GM04504 (cell line): ENCODE data around the gene NR2F1-AS1.

Source experiments
- DNase-seq: peaks from one replicate; pipeline ENCODE4 v3.0.0-alpha.2; 2012; ENCODE audit warnings: low read depth

Gene NR2F1-AS1

DNA sequence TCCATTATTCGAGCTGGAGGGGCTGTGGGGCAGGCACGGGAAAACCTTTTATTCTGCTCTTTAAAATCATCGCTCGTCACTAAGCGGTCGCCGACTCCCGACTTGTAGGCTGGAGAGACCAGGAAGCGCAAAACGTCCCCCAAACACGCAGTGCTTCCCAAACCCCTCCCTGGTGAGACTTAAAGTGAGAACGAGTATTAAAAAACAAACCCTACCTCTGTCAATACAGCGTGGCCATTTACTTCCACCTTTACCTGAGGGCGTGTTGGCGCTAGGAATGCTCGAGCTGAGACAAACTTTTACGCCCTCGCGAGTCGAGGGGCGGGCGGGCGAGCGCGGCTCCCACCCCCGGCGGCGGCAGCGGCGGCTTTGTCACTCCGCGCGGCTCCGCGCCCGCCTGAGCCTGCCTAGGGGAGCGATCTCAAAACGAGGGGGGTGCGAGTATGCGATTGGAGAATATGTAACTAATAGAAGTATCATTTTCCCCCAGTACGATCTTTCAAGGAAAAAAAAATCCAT, at the start of gene NR2F1-AS1:
Gene NR2F1-AS1 (minus strand): TSS at position 293 of the 519 bp plus-strand sequence.
- no peak for DNase-seq

DNA sequence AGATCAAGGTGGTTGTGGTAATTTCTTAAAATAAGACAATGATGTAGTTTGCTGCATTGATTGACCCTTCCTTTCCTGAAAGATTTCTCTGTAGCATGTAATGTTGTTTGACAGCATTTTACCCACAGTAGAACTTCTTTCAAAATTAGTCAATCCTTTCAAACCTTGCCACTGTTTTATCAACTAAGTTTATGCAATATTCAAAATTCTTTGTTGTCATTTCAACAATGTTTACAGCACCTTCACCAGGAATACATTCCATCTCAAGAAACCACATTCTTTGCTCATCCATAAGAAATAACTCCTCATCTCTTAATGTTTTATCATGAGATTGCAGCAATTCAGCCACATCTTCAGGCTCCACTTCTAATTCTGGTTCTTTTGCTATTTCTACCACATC, 45.8 kb upstream of the NR2F1-AS1 start:
- no peak for DNase-seq

DNA sequence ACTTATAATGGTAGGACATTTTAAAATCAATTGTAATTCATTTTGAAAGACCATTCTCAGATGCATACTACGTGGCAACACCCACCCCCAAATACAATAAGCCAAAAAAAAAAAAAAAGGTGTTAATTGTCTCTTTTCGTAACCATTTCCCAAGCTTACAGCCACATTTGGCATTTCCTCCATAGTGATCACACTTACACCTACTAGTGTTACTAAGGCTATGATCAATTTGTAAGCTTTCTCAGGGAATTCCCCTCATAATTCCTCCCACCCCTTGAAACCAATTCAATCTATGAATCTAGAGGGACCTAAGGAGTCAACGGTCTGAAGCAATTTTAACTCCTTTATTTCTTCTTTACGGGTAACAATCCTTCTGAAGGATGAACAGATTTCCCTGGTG, 42.1 kb upstream of the NR2F1-AS1 start:
- DNase-seq, result no peak

DNA sequence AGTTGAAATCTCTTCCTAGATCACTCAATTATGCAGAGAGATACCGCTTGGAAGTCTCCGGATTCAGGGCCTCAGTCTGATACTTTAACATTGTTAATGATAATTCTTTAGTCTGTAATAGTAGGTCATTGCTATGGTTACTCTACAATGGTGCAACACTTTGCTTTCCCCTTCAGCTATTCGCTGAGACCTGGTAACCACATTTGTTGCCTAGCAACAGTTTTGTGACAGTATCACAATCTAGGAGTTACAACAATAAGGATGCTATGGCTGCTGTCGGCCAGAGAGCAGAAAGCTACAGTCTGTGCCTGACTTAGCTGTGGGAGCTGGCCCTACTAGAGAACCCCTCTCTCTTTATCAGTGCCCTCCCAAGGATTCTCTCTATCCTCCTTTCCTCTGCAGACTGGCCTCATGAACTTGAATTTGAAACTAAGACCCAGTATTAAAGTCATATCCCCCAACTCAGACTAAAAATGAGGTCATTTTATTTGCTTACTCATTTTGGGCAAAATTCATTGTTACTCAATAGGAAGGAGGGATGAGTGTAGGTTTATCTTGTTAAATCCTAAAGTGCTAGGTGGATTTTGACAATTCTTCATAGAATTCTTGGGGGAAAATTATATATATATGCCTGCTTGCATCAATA, 41.3 kb upstream of the NR2F1-AS1 start:
- DNase-seq, result no peak

DNA sequence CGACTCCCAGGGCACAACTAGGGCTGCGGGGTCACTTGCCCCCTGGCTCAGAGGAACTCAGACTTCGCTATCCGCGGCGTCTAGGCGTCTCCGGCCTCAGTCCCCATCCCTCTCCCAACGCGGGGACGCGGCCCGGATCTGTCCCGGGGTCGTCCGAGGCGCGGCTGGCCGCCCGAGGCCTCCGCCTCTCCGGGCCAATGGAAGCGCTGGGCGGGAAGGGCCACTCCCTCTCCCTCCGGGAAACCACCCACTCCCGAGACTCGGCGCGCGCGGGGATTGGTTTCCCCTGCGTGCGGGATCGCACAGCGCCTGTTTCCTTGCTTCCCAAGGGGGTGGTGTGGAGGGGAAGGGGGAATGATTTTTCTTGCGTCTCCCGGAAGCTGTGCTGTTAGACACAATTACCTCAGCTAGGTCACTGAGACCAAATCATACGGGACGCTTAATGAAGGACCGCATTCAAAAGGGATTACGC, 40.3 kb upstream of the NR2F1-AS1 start:
- no peak for DNase-seq

DNA sequence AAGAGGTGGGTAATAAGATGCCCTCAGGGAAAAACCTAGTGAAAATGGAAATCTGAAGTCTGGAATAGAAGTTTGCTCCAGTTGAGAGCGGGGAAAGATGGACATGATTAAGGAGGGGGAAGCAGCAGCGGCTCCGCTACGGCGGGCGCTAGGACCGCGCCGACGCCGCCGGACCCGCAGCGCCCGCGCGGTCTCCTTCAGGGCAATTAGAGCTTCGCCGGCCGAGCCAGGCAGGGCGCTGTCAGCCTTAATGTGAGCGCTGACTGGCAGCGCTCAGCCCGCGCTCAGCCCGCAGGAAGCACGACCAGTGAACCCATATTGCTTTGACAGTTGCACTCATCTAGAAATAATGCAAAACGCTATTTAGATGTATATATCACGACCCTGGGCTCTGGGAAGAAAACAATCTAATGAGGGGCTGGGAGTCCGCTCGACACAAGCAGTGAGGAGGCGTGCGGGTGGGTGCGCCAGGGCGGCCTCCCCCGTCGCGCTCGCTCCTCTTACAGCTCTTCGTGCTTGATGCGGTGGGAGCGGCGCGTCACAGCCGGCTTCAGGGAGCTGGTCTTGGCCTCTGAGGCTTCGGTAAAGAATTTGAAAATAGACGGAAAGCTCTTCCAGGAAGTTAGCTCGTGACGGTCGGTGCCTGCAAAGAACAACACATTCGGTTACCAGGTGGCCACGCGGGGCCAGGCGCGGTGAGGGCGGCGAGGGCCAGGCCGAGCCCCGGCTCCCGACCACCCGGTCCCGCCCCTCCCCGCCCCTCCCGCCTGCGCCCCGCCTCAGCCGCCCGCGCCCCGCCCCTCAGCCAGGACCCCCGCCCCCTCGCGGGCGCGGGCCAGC, 39.7 kb upstream of the NR2F1-AS1 start:
- no peak for DNase-seq

DNA sequence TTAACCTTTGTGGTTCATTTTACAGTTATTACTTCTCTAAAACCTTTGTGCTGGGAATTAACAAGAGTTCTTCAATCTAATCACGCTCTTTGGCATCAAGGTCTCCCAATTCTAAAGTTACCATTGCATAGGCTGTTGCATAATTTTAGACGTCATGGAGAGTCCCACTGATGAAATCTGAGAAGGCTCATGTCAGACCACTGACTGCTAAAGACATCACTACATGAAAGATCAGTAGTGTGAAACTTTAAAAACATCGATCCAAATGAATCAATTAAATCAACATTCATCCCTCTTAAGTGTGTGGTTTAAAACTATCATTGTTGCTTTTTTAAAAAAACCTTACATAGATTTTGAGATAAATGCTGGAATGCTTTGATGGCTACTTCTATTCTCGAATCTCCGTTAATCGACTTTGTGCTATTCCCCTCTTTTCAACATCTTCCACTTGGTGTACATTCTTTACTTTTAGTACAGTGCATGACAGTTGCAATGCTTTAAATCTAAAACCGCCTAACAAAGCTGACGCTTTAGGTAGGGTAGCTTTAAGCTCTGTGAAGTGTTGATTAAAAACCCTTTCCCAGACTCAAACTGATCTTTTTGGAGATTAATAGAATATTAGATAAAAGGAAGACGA, 35.6 kb upstream of the NR2F1-AS1 start:
- no peak for DNase-seq

DNA sequence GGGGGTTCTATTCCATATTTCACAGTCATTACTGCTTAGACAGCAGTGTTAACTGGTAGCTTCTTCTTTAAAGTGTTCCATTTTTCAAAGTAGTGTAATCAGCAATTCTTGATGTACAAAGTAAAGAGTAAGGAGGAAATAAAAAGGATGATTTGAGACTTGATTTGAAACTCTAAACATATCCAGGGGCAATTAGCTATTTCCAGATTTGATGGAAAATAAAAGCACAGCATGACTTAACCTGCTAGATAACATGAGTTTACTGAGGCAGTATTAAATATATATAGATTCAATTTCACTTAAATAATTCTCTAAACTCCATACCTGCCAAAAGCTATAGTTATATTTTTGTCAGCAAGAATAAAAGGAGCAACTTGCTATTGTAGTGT, 31.8 kb upstream of the NR2F1-AS1 start:
- no peak for DNase-seq

DNA sequence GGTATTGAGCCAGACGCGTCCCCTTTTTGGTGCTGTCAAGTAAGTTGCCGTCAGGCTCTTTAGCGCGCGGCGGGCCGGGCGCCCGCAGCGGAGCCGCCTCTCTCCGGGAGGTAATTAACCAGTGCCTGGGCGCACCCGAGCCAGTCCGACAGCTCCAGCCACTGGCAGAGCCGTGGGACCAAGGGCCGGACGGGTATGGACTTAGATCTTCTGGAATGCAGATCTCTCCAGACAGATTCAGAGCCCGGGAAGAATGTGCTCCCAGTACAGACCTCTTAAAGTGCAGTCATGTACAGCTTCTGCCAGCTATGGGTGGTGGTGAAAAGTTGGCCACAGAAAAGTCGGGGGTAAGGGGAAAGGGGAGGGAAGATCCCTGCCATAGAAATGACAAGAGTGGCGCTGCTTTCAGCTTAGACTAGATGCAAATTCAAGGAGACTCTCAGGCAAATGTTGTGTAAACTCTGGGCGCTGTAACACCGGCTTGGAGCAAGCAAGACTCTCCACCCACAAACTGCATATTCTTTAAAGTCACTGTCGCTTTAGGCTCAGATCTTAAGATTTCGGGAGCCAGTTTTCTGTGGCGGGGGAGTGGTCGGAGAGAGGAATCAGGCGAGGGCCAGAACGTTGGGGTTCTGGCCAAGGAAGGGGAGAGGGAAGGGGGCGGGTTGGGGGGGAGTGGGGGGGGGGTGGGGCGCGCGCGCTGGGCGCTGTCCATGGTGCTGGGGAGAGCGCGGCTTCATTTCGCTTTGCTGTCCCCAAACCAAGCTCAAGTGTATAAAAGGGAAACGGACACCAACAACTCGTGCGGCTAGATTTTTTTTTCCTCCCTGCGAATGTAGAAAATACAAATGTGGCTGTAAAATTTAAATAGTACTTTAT, 31.2 kb upstream of the NR2F1-AS1 start:
- no peak for DNase-seq

DNA sequence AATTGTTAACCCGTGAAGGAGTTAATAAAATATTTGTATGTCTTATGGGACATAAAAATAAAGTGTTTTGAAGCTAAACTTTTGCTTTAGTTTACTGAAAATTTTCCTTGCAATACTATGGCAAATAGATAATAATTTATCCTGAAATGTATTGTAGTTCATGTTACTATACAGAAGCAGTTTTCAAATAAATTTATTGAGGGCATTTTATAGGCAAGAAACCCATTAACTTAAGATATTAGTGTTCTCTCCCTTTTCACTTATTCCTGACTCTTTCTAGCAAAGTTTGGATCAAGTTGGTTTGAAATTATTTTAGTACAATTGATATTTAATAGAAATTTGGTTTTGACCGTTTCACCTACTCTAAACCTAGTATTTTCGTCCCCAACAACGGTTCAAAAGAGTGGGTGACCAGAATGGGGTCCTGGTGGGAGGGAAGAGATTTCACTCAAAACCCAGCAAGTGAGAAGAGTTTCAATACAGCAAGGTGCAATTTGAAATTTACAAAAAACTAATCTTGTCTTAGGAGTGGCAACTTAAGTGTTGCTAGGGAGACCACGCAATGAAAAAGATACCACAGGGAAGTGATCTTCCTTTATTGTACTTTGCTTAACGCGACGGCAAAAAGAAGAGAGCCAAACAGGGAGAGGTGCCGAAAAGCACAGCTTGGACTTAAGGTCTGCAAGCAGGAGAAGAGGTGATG, 30.4 kb upstream of the NR2F1-AS1 start:
- no peak for DNase-seq

DNA sequence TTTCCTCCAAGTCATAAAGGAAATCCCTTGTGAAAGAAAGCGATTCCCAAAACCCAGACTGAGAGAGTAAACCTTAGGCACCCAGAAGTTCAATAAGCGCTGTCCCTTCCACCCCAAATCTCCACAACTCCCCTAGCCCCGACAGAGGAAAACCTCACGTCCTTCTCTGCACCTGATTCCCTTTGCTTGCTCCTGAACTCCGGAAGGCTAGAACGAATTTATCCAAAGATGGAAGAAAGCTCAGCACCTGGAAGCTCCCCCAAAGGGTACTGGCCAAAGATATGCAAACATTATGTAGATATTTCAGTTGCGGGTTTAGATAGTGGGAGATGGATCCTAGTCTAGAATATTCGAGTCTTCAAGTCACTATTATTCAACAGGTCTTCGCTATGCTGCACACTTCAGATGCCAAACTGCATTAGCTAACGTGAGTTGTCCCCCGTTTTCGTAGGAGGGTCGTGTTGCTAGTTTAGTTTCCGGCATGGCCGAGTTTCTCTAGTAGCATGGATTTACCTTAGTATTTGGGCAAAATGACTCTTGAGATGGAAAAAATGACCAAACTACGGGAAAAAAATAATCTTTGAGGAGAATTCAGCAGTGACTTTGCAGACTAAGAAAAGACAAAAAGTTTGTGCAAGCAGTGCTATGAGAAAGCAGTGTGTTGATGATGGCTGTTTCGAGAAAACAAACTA, 29.7 kb upstream of the NR2F1-AS1 start:
- DNase-seq, result no peak

DNA sequence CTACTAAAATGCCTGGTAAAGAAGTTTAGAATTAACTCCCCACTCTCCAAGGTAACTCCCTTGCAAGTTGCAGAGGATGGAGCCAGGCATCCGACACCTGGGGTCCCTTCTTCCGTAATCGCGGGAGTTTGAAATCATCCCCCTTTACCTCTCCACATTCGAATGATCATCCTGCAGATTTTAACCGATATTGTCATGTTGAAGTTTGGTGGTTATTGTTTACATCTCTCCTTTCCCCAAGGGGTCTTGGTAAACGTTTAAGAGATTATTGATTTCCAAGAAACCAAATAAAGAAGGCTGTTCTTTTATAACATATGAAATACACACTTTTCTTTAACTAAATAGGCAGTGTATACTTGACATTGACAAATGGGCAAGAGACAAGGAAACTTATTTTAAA, 28.7 kb upstream of the NR2F1-AS1 start:
- no peak for DNase-seq

DNA sequence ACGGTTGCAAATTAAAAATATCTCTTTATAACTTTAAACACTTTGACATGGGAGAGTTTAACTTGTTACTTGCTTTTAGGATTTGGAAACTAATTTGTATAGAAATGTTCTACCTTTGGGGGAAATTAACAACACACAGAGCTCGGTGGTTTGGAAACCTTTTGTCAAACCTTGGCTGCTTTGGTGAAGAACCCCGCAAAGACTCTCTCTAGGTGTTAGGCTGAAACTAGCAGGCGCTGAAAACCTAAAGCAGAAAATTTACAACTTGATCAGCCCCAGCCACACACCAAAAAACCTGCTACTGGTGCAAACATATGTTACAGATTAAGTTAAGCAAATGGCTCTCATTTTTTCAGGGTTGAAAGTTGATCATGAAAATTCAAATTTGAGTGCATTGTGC, 27.8 kb upstream of the NR2F1-AS1 start:
- no peak for DNase-seq

DNA sequence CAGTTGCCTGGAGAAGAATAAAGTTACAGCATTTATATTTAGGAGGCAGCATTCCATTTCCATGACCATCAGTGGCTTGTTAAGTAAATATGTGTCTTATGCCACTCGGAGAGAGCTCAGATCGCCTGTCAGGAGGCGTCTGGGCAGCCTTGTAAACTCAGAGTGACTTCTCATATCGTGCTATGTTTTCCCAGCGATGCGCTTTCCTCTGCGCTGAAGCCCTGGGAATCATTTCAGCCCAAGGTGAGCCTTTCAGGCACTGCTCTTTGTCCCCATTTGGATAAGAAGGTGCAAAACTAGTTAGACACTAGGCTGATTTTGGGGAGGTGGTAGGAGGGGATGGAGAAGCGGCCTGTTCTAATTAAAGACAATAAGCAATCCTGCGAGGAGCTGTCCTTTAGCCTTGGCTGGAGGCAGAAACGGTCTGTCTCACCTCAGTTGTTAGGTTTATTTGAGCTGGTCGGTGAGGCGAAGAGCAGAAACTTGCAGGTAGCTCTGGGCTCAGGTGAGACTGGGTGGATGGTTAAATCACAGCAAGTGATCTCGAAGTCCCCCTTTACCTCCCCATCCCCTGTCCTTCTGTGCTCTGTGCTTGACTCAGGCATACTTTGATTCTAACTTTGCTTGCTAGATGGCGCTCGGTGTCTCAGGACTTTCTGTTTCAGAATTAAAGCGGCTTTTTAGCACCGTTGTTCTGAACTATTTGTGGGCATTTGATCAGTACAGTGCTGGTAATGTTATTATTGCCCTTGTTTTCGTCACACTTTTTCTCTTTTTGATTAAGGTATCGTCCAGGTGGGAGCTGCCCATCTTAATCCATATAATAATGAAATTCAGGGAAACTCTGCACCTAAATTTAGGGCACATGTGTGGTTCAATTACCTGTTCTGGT, 26.6 kb upstream of the NR2F1-AS1 start:
- no peak for DNase-seq

DNA sequence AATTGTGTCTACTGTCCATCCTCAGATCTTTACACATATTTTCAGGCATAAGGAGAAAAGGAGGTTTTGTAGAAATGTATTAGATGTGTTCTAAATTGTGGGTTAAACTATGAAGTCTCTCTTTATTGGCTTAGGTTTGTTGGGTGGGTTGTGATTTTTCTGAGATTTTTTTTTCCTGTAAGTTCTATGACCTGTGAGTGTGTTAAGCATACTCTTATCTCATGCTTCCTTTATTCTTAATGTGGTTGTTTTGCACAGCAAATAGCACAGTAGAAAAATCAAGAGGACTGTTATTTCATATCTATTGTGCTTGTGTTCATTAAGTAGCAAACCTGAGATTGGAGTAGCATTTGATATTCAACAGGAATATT, 25.3 kb upstream of the NR2F1-AS1 start:
- DNase-seq, result no peak

DNA sequence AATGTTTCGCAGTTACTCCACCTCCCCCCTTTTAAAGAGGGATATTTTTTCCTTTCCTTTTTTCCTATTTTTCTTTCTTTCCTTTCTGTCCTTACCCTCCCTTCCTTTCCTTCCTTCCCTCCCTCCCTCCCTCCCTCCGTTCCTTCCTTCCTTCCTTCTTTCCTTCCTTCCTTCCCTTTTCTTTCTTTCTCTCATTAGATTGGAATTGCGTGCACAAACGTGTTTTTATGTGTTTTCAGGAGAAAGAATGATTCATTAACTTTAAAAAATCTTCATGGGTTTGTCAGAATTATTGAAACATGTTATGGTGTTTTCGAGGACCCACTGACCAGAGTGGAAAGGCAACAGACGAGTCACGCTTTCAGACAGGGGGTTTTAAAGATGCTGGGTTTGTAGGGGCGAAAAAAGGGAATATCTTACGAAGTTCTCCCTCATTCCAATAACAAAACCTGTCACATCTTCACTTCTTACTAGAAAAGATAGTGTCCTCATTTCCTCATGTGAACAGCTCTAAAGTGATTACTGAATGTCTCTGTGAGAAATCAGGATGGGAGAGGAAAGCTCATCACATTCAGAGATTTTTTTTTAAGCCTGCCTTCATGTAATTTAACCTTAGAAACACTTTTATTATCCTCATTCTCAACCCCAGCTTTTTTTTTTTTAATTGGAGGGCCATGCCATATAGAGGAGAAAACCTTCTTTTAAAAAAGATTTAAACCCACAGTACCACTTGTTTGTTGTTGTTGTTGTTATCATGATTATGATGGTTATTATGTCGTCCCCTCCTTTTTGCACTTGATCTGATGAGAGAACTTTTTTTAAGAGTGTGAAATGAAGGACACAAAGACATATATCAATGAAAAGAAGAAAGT, 23.9 kb upstream of the NR2F1-AS1 start:
- no peak for DNase-seq

DNA sequence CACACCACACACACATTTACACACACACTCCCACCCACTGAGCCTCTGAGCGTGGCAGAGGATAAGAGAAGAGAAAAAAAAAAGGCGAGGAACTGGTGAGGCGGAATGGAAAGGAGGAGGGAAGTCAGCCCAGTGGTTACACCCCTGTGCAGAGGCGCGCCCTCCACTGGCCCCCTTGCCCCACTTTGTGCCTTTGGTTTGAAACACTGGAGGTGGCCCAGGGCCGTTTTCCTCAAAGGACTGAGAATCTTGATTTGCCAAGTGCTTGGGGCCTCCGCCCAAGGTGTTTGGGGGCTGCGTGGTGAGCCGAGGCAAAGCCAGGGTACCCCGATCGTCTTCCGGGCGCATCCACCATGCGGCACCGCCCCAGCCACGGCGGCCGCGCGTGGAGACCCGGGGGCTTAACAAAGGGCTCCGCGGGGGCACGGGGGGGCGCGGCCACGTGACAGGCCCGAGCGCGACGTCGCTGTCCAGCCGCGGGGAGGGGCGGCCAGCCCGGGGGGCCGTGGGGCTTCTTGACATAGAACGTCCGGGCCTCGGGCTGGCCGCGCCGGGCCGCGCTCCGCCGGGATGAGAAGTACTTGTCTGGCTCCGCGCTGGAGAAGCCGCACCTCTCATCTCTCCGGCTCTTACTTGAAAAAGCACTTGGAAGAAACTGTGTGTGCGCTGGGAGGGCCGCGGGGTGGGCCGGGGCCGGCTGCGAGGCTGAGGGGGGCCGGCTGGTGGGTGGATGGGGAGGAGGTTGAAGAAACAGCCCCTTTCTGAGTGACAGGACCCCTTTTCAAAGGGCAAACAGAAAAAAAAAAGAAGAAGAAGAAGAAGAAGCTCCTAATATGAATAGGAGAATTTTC, 23.0 kb upstream of the NR2F1-AS1 start:
- no peak for DNase-seq
